ENCODE results near the gene PPME1. TPM values are rescaled to one million over a fixed set of nuclear protein-coding genes. Genes with fewer than 3 reads are reported as not detected.

Gene PPME1
- total RNA-seq, 6 donors from 2014 or later = 13.9 to 36.9 (median 29.5) TPM

GRCh38 chr11:74297484-74297883, 126.4 kb downstream of the PPME1 start:
- Histone ChIP-seq H3K4me1 (no peaks in the 10 kb centered on the region), H3K27me3 (no peaks in the 10 kb centered on the region), H3K36me3 (no peaks in the 10 kb centered on the region), H3K9me3 (no peaks in the 10 kb centered on the region), H3K4me3 (no peak overlapping the region), H3K27ac (no peak overlapping the region)
- ATAC-seq (ENCODE audit: low FRiP score in 2 of 2) (no peak), DNase-seq (no peak)
- WGBS, 2 donors = 85% methylated on average over 1 of the region's 1 CpG
- TF ChIP-seq POLR2A (IDR thresholded peaks at IDR 0.05) (no peak), EP300 (IDR thresholded peaks at IDR 0.05) (no peak), CTCF (IDR thresholded peaks at IDR 0.05) (no peak), POLR2AphosphoS5 (IDR thresholded peaks at IDR 0.05) (no peak)

- 74 to 85% methylated on average over 3 of the region's 3 CpGs for WGBS, 2 donors
- TF ChIP-seq POLR2AphosphoS5 (IDR thresholded peaks at IDR 0.05) = no peak
- TF ChIP-seq POLR2A (IDR thresholded peaks at IDR 0.05) = no peak
- no peak for TF ChIP-seq EP300 (IDR thresholded peaks at IDR 0.05)
- TF ChIP-seq CTCF (IDR thresholded peaks at IDR 0.05) = no peak
- no peaks in the 10 kb centered on the region for H3K9me3 ChIP-seq
- ATAC-seq (ENCODE audit: low FRiP score in 2 of 2) = no peak
- H3K27me3 ChIP-seq = no peaks in the 10 kb centered on the region
- H3K4me1 ChIP-seq = no peaks in the 10 kb centered on the region
- H3K27ac ChIP-seq = no peak overlapping the region
- no peaks in the 10 kb centered on the region for H3K36me3 ChIP-seq
- H3K4me3 ChIP-seq = no peak overlapping the region
- no peak for DNase-seq
Measured at GRCh38 chr11:74299015-74299414, 127.9 kb downstream of the PPME1 start.

Small RNA genes lying within 50 kb of the gene (small RNA-seq; reads per million reads assigned to genes)
- gene AP002392.1 = 0 reads per million in 4 donors
- 0 reads per million in 4 donors for gene RF00409

Other genes starting within 250 kb of the PPME1 start
- gene DNAJB13, start 220.3 kb upstream of the PPME1 start, total RNA-seq = 10 to 100 TPM in 2 of 6 donors, 1 to 10 TPM in 3, under 1 TPM in 1; 0.49 to 16.5 (median 6.3) TPM
- gene UCP2, start 188.4 kb upstream of the PPME1 start, total RNA-seq = 100 to 1,000 TPM in 3 of 6 donors, 10 to 100 TPM in 3; 76.5 to 118 (median 98.3) TPM
- gene UCP3, start 162.2 kb upstream of the PPME1 start, total RNA-seq = 1 to 10 TPM; 1.2 to 5.2 (median 2.4) TPM
- gene C2CD3, start 287 bp upstream of the PPME1 start, total RNA-seq = 10 to 100 TPM; 21.4 to 55.5 (median 26.6) TPM
- 1 to 10 TPM in 1 of 6 donors, under 1 TPM in 3, not detected in 2; 0.22 to 1.6 (median 0.64) TPM for gene P4HA3, start 140.4 kb downstream of the PPME1 start, total RNA-seq
- 1 to 10 TPM; 1.0 to 8.8 (median 5.8) TPM for gene PGM2L1, start 227.1 kb downstream of the PPME1 start, total RNA-seq

All from upper lobe of left lung (tissue), 6 donors.